GM10266 (cell line): ENCODE results near the gene DGKI.

Source experiments
- DNase-seq: peaks from one replicate; pipeline ENCODE4 v3.0.0; 2012; ENCODE audit errors: extremely low spot score
- CTCF ChIP-seq: IDR thresholded peaks from 2 replicates; pipeline ENCODE4 v1.5.1; 2012; ENCODE audit warnings: mild to moderate bottlenecking, low read depth; ENCODE audit not compliant: control insufficient read depth, insufficient read depth; ENCODE audit errors: missing control alignments

DGKI gene

GRCh38 chr7:137396051-137396450, 450.7 kb downstream of the DGKI start:
- TF ChIP-seq CTCF: no peak
- no peak for DNase-seq

- no peak for DNase-seq
- no peak for TF ChIP-seq CTCF
Measured at GRCh38 chr7:137395420-137395819, 451.4 kb downstream of the DGKI start.

GRCh38 chr7:137393570-137393969, 453.2 kb downstream of the DGKI start:
- no peak for TF ChIP-seq CTCF
- no peak for DNase-seq

- no peak for TF ChIP-seq CTCF
- DNase-seq: no peak
Measured at GRCh38 chr7:137390076-137390475, 456.7 kb downstream of the DGKI start.

GRCh38 chr7:137388916-137389315, 457.9 kb downstream of the DGKI start:
- DNase-seq: no peak
- TF ChIP-seq CTCF: no peak

- TF ChIP-seq CTCF: no peak
- DNase-seq: no peak
Measured at GRCh38 chr7:137386966-137387365, 459.8 kb downstream of the DGKI start.

GRCh38 chr7:137381045-137381444, 465.7 kb downstream of the DGKI start:
- no peak for DNase-seq
- no peak for TF ChIP-seq CTCF
